PFSK-1 (cell line): ENCODE measurements around the gene ACOT7.

Source experiments
- FOXP2 ChIP-seq: optimal IDR thresholded peaks from 2 replicates; pipeline ENCODE3; 2011; ENCODE audit warnings: borderline replicate concordance, control low read depth, inconsistent platforms; ENCODE audit not compliant: insufficient read depth; ENCODE audit errors: extremely low read length, extremely low read depth
- POLR2AphosphoS5 ChIP-seq: IDR thresholded peaks from 2 replicates; pipeline ENCODE4 v1.6.1; 2012; ENCODE audit warnings: low read depth, mild to moderate bottlenecking, control low read depth, low read length, moderate library complexity
- SIN3A ChIP-seq: IDR thresholded peaks from 2 replicates; pipeline ENCODE4 v1.6.1; 2012; ENCODE audit warnings: mild to moderate bottlenecking, low read length, moderate library complexity, borderline replicate concordance; ENCODE audit not compliant: insufficient read depth
- TAF1 ChIP-seq: IDR thresholded peaks from 2 replicates; pipeline ENCODE4 v1.6.1; 2012; ENCODE audit warnings: low read length, control low read depth, borderline replicate concordance; ENCODE audit not compliant: insufficient read depth
- TF ChIP-seq, protein P1 (sequence below), 2 experiments: IDR thresholded peaks; 2 replicates each; pipeline versions ENCODE4 v1.6.1 to v1.8.0; 2011 to 2012; ENCODE audit warnings: low read depth in 2 of 2, low read length in 2 of 2, control low read depth in 1 of 2, inconsistent platforms in 1 of 2, mild to moderate bottlenecking in 1 of 2, moderate library complexity in 1 of 2; ENCODE audit not compliant: insufficient read depth in 1 of 2

ACOT7 gene

GRCh38 chr1:6274622-6275139 is 118.9 kb downstream of the ACOT7 start:
- TF ChIP-seq, protein P1, sequence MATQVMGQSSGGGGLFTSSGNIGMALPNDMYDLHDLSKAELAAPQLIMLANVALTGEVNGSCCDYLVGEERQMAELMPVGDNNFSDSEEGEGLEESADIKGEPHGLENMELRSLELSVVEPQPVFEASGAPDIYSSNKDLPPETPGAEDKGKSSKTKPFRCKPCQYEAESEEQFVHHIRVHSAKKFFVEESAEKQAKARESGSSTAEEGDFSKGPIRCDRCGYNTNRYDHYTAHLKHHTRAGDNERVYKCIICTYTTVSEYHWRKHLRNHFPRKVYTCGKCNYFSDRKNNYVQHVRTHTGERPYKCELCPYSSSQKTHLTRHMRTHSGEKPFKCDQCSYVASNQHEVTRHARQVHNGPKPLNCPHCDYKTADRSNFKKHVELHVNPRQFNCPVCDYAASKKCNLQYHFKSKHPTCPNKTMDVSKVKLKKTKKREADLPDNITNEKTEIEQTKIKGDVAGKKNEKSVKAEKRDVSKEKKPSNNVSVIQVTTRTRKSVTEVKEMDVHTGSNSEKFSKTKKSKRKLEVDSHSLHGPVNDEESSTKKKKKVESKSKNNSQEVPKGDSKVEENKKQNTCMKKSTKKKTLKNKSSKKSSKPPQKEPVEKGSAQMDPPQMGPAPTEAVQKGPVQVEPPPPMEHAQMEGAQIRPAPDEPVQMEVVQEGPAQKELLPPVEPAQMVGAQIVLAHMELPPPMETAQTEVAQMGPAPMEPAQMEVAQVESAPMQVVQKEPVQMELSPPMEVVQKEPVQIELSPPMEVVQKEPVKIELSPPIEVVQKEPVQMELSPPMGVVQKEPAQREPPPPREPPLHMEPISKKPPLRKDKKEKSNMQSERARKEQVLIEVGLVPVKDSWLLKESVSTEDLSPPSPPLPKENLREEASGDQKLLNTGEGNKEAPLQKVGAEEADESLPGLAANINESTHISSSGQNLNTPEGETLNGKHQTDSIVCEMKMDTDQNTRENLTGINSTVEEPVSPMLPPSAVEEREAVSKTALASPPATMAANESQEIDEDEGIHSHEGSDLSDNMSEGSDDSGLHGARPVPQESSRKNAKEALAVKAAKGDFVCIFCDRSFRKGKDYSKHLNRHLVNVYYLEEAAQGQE (IDR thresholded peaks at IDR 0.05; ENCODE audit: insufficient read depth in 1 of 2, low read depth in 2 of 2, low read length in 2 of 2), result no peak
- no peak for TF ChIP-seq FOXP2
- TF ChIP-seq TAF1, result no peak
- TF ChIP-seq POLR2AphosphoS5, result no peak
- TF ChIP-seq SIN3A, result no peak

DNA sequence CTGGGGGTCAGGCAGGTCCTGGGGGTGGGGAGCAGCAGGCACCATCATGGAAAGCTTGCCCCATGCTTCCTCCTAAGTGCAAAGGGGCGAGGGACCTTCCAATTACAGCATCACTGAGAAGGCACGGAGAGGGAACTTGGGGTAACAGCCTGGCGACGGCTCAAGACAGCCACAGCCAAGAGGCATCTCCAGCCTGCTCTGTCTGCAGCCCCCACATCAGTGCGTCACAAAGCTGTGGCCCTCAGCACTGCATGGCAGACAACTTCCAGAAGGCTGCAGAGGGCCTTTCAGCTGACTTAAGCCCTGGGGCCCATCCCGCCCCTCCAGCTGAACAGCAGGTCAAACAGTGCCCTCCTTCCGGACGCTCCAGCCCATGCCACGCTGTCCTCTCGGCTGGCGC is 119.5 kb downstream of the ACOT7 start:
- TF ChIP-seq TAF1 (no peak), SIN3A (no peak), FOXP2 (no peak)

- TF ChIP-seq TAF1, result no peak
- TF ChIP-seq POLR2AphosphoS5, result no peak
- TF ChIP-seq FOXP2, result no peak
- TF ChIP-seq, protein P1 (IDR thresholded peaks at IDR 0.05; ENCODE audit: insufficient read depth in 1 of 2, low read depth in 2 of 2, low read length in 2 of 2), result no peak
- TF ChIP-seq SIN3A, result no peak
Measured at GRCh38 chr1:6273380-6273891, 120.1 kb downstream of the ACOT7 start.

DNA sequence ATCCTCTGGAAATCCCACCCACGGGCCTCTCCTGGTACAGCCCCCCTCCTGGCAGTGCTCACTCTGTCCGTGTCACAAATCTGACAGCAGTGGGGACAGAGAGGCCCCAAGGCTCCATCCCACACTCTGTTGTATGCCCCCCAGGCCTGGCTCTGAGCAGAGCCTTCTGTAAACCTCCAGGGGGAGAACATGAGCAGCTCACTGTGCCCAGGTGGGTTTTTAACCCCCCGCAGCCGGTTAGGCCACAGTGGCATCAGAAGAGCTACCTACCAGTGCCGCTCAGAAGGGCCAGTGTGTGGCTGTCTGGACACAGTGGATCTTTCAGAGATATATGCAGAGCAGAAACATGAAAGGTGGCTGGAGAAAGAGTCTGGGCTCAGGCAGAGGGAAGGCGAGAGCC is 120.7 kb downstream of the ACOT7 start:
- TF ChIP-seq SIN3A (no peak), POLR2AphosphoS5 (no peak), FOXP2 (no peak), TAF1 (no peak)
- TF ChIP-seq, protein P1 (IDR thresholded peaks at IDR 0.05; ENCODE audit: insufficient read depth in 1 of 2, low read depth in 2 of 2, low read length in 2 of 2), result no peak

- TF ChIP-seq POLR2AphosphoS5 (no peak), FOXP2 (no peak)
- TF ChIP-seq, protein P1 (IDR thresholded peaks at IDR 0.05; ENCODE audit: insufficient read depth in 1 of 2, low read depth in 2 of 2, low read length in 2 of 2), result no peak
Measured at GRCh38 chr1:6272452-6272851, 121.1 kb downstream of the ACOT7 start.
